Measurements from ENCODE around the gene HOXB7.
A peak's percentile ranks its signal among the peaks of the same experiment; 100 is the strongest.

HOXB7 gene

GRCh38 chr17:48586355-48587258 is 24.2 kb downstream of the HOXB7 start:
- no peak for DNase-seq

GRCh38 chr17:48584223-48584741 is 26.5 kb downstream of the HOXB7 start:
- DNase-seq: no peak

- no peak for DNase-seq
These were observed 27.1 kb downstream of the HOXB7 start for GRCh38 chr17:48583708-48584222.

- DNase-seq: no peak
These were observed 28.1 kb downstream of the HOXB7 start for GRCh38 chr17:48582750-48583069.

GRCh38 chr17:48579760-48580554 is 30.9 kb downstream of the HOXB7 start:
- no peak for DNase-seq

GRCh38 chr17:48579471-48579759 is 31.4 kb downstream of the HOXB7 start:
- no peak for DNase-seq

- no peak for DNase-seq
These were observed 32.0 kb downstream of the HOXB7 start for GRCh38 chr17:48578616-48579470.

- DNase-seq: peak in 2 of 56 donors; percentile 3 to 34
These were observed 32.7 kb downstream of the HOXB7 start, which contains the start of gene HOXB4 for GRCh38 chr17:48577946-48578615. TSS of gene HOXB4 (minus strand) at chr17:48578350. CDS start at chr17:48578319, 31 bp downstream.

- no peak for DNase-seq
These were observed 33.4 kb downstream of the HOXB7 start for GRCh38 chr17:48577330-48577945.

- DNase-seq: no peak
These were observed 34.1 kb downstream of the HOXB7 start for GRCh38 chr17:48576479-48577309.

GRCh38 chr17:48575673-48576478 is 34.9 kb downstream of the HOXB7 start:
- DNase-seq: no peak

- no peak for DNase-seq
These were observed 35.7 kb downstream of the HOXB7 start for GRCh38 chr17:48575066-48575582.

GRCh38 chr17:48574505-48575065 is 36.2 kb downstream of the HOXB7 start:
- DNase-seq: no peak

- DNase-seq: no peak
These were observed 38.9 kb downstream of the HOXB7 start for GRCh38 chr17:48571826-48572417.

- DNase-seq: no peak
These were observed 39.6 kb downstream of the HOXB7 start for GRCh38 chr17:48571024-48571818.

- no peak for DNase-seq
These were observed 40.3 kb downstream of the HOXB7 start for GRCh38 chr17:48570325-48571023.
